ENCODE measurements around the gene TOX3. TPM values are rescaled to one million over a fixed set of nuclear protein-coding genes. Genes with fewer than 3 reads are reported as not detected.

TOX3 gene
- total and polyA plus RNA-seq, 2 of the 13 experiments (the other 11 are each of a cell fraction or from before 2014, with no cell fraction given): 14.5 to 98.6 TPM

- TF ChIP-seq JDP2 (CRISPR knock-in tag; IDR thresholded peaks at IDR 0.05; ENCODE audit: borderline replicate concordance) (no peak; the same call in 1 of the 2 replicates), ZNF891 (CRISPR knock-in tag; IDR thresholded peaks at IDR 0.05) (no peak), GATA4 (IDR thresholded peaks at IDR 0.05; ENCODE audit: borderline replicate concordance, low read depth) (peak; percentile 96), PAXIP1 (CRISPR knock-in tag; conservative IDR thresholded peaks at IDR 0.05) (peak; percentile 98), GMEB2 (CRISPR knock-in tag; IDR thresholded peaks at IDR 0.05; ENCODE audit: low read depth) (peak; percentile 54), MAFK (conservative IDR thresholded peaks at IDR 0.05 in 1 of 2, IDR thresholded peaks at IDR 0.05 in 1 of 2; ENCODE audit: low read length in 2 of 2) (0 out of 4 replicates have a peak, but pooled peaks of 1 of the 2 experiments have one; percentile 16), ZNF292 (CRISPR knock-in tag; IDR thresholded peaks at IDR 0.05; ENCODE audit: borderline replicate concordance, low read depth) (peak; percentile 76; the same call in 1 of the 2 replicates), BRD4 (CRISPR knock-in tag; IDR thresholded peaks at IDR 0.05) (peak; percentile 36; the same call in 1 of the 2 replicates), ZNF280B (CRISPR knock-in tag; IDR thresholded peaks at IDR 0.05; ENCODE audit: borderline replicate concordance) (no peak), ZNF660 (CRISPR knock-in tag; IDR thresholded peaks at IDR 0.05; ENCODE audit: borderline replicate concordance, low read depth) (no peak), NRL (CRISPR knock-in tag; IDR thresholded peaks at IDR 0.05; ENCODE audit: borderline replicate concordance) (no peak), TBL1XR1 (IDR thresholded peaks at IDR 0.05; ENCODE audit: borderline replicate concordance, low read length, partially characterized antibody) (peak; percentile 52), KMT2B (CRISPR knock-in tag; IDR thresholded peaks at IDR 0.05) (peak; percentile 52; the same call in 1 of the 2 replicates), GLI4 (CRISPR knock-in tag; IDR thresholded peaks at IDR 0.05; ENCODE audit: borderline replicate concordance) (no peak), CBX1 (IDR thresholded peaks at IDR 0.05; ENCODE audit: low read depth) (no peak), HOXA3 (CRISPR knock-in tag; IDR thresholded peaks at IDR 0.05) (no peak), SATB2 (CRISPR knock-in tag; IDR thresholded peaks at IDR 0.05) (peak; percentile 10), ZNF766 (CRISPR knock-in tag; IDR thresholded peaks at IDR 0.05; ENCODE audit: borderline replicate concordance) (no peak), GMEB1 (CRISPR knock-in tag; IDR thresholded peaks at IDR 0.05; ENCODE audit: borderline replicate concordance) (0 out of 2 replicates have a peak, but pooled peaks have one; percentile 31), ZNF703 (CRISPR knock-in tag; IDR thresholded peaks at IDR 0.05; ENCODE audit: borderline replicate concordance) (0 out of 2 replicates have a peak, but pooled peaks have one; percentile 70)
Observed at GRCh38 chr16:52496051-52496876, 50.7 kb downstream of the TOX3 start (continued).
